Airway epithelial cell (primary cell): ENCODE results near the gene TRIM32. TPM values are rescaled to one million over a fixed set of nuclear protein-coding genes. Genes with fewer than 3 reads are reported as not detected.

Experiments
- total RNA-seq: library from RNA; depleted of rRNA; stranded (reverse); fragments of >200 nt; gene quantifications from 2 replicates; pipeline ENCODE4 v1.2.3, GENCODE V29; 2015

Gene TRIM32
- total RNA-seq = 14.2 and 16.6 TPM in 2 replicates

GRCh38 chr9:116687074-116687753 is at the start of gene TRIM32:
Gene TRIM32 (plus strand): TSS chr9:116687305. CDS start chr9:116697743, 10,438 bp downstream.

